GM21526 (cell line): Measurements from ENCODE around the gene ZNF552.
A peak's percentile ranks its signal among the peaks of the same experiment; 100 is the strongest.
"Not testable (repeated sequence)": the region's sequence is repeated elsewhere in the genome, so short reads cannot be mapped to it uniquely, and the experiment has no call there.

ENCODE experiments used
- ATAC-seq: cut with Tn5 transposase; IDR thresholded peaks from one replicate; pipeline ENCODE4 v1.9.1; 2021; ENCODE audit warnings: moderate library complexity; ENCODE audit not compliant: unreplicated experiment, low FRiP score

Gene ZNF552

GRCh38 chr19:57814505-57815246 is at the start of gene ZNF552:
Gene ZNF552 (minus strand): TSS chr19:57814913. CDS start chr19:57814743, 170 bp downstream.
- no peak for ATAC-seq

GRCh38 chr19:57862351-57862750 is 47.6 kb upstream of the ZNF552 start:
- not testable (repeated sequence) for ATAC-seq

GRCh38 chr19:57854117-57854516 is 39.4 kb upstream of the ZNF552 start:
- not testable (repeated sequence) for ATAC-seq

GRCh38 chr19:57851812-57852603 is 37.3 kb upstream of the ZNF552 start:
- ATAC-seq, result not testable (repeated sequence)

- ATAC-seq, result no peak
Observed at GRCh38 chr19:57850553-57851017, 35.9 kb upstream of the ZNF552 start.

- ATAC-seq, result peak; percentile 92
Observed at GRCh38 chr19:57849666-57850473, 35.2 kb upstream of the ZNF552 start, which contains the start of gene ZNF587. Gene ZNF587 (plus strand): TSS chr19:57849859. CDS start chr19:57850039, 180 bp downstream.

- peak; percentile 35 for ATAC-seq
Observed at GRCh38 chr19:57849162-57849665, 34.5 kb upstream of the ZNF552 start.

GRCh38 chr19:57847164-57847563 is 32.5 kb upstream of the ZNF552 start:
- not testable (repeated sequence) for ATAC-seq

- no peak for ATAC-seq
Observed at GRCh38 chr19:57841122-57841763, 26.5 kb upstream of the ZNF552 start.

GRCh38 chr19:57838622-57839191 is 24.0 kb upstream of the ZNF552 start:
- not testable (repeated sequence) for ATAC-seq

GRCh38 chr19:57836991-57837390 is 22.3 kb upstream of the ZNF552 start:
- not testable (repeated sequence) for ATAC-seq

GRCh38 chr19:57830071-57830602 is 15.4 kb upstream of the ZNF552 start, which contains the start of gene ZNF587B:
Gene ZNF587B (plus strand): TSS chr19:57830299. CDS start chr19:57830529, 230 bp downstream.
- no peak for ATAC-seq

GRCh38 chr19:57829316-57829715 is 14.6 kb upstream of the ZNF552 start:
- ATAC-seq, result no peak

GRCh38 chr19:57825511-57825910 is 10.8 kb upstream of the ZNF552 start:
- ATAC-seq, result no peak

GRCh38 chr19:57823608-57824007 is 8.9 kb upstream of the ZNF552 start:
- ATAC-seq, result not testable (repeated sequence)

GRCh38 chr19:57823155-57823554 is 8.4 kb upstream of the ZNF552 start:
- ATAC-seq, result not testable (repeated sequence)

- not testable (repeated sequence) for ATAC-seq
Observed at GRCh38 chr19:57821501-57821900, 6.8 kb upstream of the ZNF552 start.

GRCh38 chr19:57821095-57821494 is 6.4 kb upstream of the ZNF552 start:
- ATAC-seq, result not testable (repeated sequence)

GRCh38 chr19:57820599-57820998 is 5.9 kb upstream of the ZNF552 start:
- ATAC-seq, result no peak
